Cardiac septum (tissue), 1 donor: ENCODE results near the gene MEGF8. TPM values are rescaled to one million over a fixed set of nuclear protein-coding genes. Genes with fewer than 3 reads are reported as not detected.
A peak's percentile ranks its signal among the peaks of the same experiment; 100 is the strongest.

Experiments
- DNase-seq: peaks from one replicate; pipeline ENCODE4 v3.0.0-alpha.2; 2020; ENCODE audit warnings: low spot score
- intact Hi-C: fragments of 100-400 bp; cut with DNase I; formaldehyde crosslinking; loops from one replicate; pipeline ENCODE4 v1.14.0; 2022
- total RNA-seq: library from RNA; stranded (reverse); fragmentation: NEBNext Ultra II Directional; extraction: Animal tissue kit (Norgen Biotek cat#: 25700); gene quantifications from one replicate; pipeline ENCODE4 v1.2.1, GENCODE V29; 2021
- donor health status: DM: no; HTN: no; CAD: no.

MEGF8 gene
- total RNA-seq, 1 donor from 2014 or later = 45.8 TPM

DNA sequence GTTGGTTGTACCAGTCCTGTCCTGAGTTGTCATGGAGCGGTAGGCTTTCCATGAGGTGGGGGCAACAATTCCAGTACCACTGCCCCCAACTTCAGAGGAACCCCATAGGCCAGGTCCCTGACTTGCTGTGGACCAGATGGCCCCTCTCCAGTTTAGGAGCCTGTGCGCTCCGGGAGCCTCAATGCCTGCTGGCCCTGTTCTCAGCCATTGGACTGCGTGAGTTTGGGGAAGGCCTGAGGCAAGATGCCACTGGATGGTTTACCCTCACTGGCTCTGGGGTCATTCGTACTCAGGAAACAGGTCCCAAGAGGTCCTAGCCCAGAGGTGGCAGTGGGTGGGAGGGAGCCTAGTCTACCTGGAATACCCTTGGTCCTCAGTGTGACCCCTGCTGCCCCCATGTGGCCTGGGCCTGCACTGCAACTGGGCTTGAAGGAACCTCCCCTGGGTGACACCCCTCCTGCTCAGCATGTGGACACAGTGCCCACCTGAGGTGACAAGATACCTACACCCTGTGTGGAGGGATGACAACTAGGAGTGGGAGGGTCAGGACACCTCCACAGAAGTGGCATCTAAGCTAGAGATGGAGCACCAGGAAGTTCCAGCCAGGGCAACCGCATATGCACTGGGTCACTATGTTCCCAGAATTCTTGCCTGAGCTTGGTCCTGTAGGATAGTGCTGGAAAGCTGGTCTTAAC is 29.5 kb upstream of the MEGF8 start:
- peak; percentile 92 for DNase-seq
- intact Hi-C loops = no loop called here

DNA sequence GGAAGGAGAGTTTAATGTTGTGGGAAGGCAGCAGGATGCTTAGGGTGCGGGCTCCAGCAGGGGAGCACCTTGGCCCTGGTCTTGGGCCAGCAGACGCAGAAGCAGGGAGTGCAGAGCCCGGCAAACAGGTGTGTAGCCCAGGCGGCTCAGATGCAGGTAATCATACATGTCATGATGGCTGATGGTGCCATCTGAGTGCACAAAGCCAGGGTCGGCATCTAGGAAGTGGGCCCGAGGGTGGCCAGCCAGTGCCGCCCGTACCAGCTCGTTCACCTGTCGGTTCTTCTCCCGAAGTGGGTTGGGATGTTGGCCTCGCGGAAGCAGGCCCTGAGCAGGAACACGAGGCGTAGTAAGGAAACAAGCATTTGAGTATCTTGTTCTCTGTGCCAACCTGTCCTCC is 28.4 kb upstream of the MEGF8 start:
- no peak for DNase-seq
- intact Hi-C loops = no loop called here

DNA sequence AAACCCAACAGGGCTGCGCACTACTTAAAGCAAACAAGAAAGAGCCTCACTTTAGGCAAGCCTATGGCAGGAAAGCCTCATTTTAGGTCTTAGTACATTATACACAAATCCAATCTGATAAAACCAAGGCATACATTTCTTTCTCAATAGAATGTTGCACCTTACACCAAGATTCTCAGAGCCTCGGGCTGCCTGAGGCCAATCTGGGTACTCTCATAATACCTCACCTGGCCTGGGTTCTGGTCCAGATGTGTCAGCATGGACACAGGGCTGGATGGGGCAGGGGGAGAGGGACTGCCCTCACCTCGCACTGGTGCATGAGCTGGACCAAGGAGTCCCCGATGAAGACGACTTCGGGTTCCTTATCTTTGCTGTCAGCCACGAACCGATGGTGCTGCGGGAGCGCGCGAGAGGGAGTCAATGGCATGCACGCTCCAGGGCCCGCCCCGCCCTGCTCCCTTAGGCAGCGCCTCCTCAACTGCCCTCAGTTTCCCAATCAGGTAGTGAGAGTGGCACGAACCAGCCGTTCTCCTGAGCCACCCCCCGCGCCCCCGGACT is 23.7 kb upstream of the MEGF8 start, which contains the start of gene PRR19:
Gene PRR19 (plus strand): TSS at position 487 of the 558 bp plus-strand sequence. CDS start 7,453 bp downstream, outside the sequence.
- DNase-seq = no peak
- intact Hi-C loops = no loop called here

DNA sequence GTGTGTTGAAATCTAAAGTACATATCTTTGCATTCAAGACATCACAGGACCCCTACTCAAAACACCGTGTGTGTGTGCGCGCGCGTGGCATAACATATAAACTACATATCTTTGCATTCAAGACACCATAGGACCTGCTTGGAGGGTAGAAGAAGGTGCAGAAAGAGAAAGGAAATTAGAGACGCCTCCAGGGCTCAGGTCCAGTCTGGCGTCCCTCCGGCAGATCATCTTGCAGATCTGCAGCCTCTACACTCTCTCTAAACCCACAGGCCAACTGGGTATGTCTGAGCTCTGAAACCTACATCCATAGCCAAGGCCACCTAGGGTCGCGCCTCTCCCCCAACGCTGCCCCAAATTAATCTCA is 22.4 kb upstream of the MEGF8 start:
- intact Hi-C loops = no loop called here

DNA sequence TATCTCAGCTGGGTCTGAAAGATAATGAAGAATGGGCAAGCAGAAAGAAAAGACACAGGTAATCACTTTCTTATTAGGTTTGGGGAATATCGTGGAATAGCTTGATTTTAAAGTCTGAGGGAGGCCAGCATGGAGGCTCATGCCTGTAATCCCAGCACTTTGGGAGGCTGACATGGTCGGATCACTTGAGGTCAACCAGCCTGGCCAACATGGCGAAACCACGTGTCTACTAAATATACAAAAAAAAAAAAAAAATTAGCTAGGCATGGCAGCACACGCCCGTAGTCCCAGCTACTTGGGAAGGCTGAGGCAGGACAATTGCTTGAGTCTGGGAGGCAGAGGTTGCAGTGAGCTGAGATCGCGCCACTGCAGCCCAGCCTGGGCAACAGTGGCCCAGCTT is 21.6 kb upstream of the MEGF8 start:
- DNase-seq = no peak
- intact Hi-C loops = no loop called here

More for the DNA sequence above, 22.4 kb upstream of the MEGF8 start:
- no peak for DNase-seq

DNA sequence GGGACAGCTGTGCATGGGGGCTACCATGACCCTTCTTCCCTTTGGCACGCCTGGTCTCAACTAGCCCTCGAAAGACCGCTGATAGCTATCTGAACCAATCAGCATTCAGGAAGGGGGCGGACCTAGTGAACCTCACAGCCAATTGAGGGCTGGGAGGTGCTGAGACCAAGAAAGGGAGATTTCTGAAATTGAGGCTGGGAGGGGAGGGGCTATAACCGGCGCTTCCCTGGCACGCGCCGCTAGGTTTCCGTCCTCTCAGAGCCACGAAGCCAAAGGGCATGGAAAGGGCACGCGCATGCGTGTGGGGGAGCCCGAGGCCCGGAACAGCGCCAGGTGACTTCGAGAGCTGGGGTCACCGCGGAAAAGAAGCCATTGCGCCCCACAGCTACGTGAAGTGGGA is 18.8 kb upstream of the MEGF8 start:
- no peak for DNase-seq
- intact Hi-C loops = no loop called here

DNA sequence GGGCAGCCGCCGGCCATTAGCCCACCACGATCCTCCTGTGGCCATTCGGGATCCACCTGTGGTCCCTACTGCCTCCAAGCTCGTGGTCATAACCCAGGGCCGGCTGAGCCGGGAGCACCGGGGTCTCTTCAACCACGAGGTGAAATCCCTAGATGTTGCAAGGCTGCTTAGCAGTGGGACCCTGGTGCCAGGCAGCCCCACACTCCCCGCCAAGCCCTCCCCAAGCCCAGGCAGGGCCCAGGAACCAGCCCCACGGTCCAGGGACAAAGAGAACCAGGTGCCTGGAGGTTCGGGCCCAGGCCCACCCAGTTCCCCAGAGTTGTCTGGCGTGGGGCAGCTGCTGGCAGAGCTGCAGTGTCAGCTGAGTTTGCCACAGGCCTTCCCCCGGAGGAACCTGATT is 15.7 kb upstream of the MEGF8 start:
- intact Hi-C loops = no loop called here
- DNase-seq = no peak

DNA sequence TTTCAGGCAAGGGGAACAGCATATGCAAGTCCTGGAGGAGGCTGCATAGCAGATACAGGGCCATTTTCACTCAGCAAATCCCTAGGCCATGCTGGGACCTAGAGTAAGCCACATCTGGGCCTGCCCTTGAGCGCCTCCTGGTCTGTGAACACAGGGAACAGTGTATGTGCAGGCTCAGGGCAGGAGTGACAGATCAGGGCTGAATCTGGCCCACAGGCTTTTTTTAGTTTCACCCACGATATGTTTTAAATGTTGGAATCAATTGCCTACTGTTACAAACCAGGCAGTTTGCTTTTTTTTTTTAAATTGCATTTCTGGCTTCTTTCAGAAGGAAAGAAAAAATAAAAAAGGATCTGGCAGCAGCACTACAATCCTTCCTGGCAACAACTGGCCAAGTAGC is 13.8 kb upstream of the MEGF8 start:
- DNase-seq = no peak
- intact Hi-C loops = no loop called here

DNA sequence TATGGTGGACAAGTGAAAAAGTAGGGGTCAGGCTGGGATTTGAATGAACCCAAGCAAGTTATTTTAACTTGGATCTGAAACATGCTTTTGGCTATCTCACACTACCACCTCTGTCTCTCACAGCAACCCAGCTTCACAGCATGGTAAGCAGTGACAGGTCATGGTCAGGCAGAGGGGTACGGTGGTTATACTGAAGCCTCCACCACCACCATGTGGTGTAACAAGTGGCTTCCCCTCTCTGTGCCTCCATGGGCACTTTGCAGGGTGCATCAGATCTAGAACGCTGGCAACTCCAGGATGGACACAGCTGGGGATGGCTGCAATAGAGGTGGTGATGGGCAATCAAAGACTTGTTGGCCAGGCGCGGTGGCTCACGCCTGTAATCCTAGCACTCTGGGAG is 13.1 kb upstream of the MEGF8 start:
- intact Hi-C loops = no loop called here
- DNase-seq = no peak

DNA sequence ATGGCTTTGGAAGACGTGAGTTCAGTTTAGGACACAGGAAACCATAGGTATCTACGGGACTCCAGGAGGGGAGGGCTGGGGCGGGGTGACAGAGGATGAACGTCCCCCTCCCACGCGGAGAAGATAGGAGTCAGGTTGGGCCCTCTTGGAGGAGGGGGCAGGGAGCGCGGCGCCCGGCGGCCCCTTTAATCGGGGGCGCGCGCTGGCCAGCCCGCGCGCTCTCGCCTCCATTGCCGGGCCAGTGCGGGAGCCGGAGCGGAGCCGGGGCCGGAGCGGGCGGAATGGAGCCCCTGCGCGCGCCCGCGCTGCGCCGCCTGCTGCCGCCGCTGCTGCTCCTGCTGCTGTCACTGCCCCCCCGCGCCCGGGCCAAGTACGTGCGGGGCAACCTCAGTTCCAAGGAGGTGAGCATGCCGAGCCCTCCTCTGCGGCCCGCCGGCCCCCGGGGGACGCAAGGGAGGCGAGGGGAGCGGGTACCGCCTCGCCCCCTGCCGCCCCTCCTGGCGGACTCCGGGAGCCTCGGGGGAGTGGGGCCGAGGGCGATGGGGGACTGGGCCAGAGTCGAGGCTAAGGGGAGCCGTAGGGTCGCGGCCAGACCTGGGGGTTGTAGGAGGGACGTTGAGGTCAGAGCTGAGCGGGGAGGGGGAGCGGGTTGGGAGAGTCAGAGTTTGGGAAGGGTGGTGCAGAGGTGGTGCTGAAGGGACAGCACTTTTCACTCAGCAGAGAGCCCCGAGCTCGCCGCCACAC is 12.2 kb upstream of the MEGF8 start, which contains the start of gene TMEM145:
Gene TMEM145 (plus strand): TSS at position 214 of the 744 bp plus-strand sequence. CDS start 68 bp downstream, at position 282.
- no peak for DNase-seq
- intact Hi-C loops = no loop called here

DNA sequence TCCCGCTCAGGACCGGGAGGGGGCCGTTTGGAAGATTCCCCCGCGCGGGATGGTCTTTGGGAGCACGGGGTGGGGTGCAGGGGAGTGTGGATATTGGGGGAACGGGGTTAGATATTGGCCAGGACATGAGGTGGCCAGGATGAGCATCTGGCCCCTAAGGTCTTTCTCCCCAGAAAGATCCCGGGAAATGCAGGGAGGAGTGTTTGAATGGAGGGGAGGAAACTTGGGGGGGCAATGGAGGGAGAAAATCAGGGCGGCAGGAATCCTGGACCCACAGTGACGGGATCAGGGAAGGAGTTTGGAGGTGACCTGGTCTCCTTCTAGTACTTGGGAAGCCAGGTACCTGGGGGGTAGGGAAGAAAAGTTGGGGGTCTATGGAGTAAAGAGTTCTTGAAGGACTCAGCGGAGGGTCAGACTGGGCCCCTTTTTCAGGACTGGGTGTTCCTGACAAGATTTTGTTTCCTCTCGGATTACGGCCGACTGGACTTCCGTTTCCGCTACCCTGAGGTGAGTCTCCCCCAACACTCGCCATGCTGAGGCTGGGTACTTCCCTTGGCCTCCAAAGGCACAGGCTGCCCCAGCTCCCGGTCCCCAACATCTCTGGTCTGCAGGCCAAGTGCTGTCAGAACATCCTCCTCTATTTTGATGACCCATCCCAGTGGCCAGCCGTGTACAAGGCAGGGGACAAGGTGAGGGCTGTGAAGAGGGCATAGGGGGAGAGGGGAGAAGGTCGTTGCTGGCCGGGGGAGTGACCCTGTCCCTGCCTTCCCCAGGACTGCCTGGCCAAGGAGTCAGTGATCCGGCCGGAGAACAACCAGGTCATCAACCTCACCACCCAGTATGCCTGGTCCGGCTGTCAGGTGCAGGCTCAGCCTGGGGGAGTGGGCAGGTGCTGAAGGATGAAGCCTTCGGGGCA is 11.3 kb upstream of the MEGF8 start:
- no peak for DNase-seq
- intact Hi-C loops = no loop called here

DNA sequence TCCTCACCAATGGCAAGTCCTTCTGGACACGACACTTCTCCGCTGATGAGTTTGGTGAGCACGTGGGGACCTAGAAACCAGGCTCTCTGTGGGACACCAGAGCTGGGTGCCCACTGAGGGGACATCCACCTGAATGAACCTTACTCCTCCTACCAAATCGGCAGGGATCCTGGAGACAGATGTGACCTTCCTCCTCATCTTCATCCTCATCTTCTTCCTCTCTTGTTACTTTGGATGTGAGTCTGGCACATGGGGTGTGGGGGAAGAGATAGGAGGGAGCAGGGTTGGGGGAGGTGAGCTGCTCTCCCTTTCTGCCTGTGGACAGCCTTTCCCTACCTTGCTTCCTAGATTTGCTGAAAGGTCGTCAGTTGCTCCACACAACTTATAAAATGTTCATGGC is 10.4 kb upstream of the MEGF8 start:
- intact Hi-C loops = no loop called here
- no peak for DNase-seq

DNA sequence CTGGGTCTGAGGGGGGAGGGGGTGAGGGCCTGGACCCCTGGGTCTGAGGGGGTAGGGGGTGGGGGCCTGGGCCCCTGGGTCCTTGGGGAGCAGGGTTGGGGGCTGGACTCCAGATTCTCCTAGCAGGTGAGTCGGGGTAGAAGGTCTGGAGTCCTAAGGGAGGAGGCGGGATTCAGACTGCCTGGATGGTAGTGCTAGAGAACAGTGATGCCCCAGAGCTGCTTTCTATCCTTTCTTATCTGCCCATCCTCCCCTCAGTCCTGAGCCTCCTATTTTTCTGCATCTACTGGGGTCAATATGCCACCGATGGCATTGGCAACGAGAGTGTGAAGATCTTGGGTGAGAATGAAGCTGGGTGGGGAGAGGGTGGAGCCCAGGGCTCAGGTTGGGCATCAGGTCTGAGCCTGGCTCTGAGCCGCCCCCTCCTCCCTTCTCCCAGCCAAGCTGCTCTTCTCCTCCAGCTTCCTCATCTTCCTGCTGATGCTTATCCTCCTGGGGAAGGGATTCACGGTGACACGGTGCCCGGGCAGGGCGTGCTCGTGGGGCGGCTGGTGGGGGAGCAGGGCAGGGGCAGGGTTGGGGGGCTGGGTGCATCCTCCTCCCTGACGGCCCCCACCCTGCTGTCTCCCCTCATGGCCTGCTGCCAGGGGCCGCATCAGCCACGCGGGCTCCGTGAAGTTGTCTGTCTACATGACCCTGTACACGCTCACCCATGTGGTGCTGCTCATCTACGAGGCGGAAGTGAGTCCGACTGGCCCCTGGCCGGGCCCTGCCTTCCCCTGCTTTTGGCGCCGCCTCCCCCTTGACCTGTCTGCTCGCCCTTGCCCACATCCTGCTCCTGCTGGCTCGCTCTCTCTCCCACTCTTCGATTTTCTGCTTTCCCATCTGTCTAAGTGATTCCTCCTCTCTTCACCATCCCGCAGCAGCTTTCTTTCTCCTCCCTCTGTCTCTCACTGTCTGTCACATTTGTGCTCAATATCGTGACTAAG is 8.9 kb upstream of the MEGF8 start:
- no peak for DNase-seq
- intact Hi-C loops = no loop called here

DNA sequence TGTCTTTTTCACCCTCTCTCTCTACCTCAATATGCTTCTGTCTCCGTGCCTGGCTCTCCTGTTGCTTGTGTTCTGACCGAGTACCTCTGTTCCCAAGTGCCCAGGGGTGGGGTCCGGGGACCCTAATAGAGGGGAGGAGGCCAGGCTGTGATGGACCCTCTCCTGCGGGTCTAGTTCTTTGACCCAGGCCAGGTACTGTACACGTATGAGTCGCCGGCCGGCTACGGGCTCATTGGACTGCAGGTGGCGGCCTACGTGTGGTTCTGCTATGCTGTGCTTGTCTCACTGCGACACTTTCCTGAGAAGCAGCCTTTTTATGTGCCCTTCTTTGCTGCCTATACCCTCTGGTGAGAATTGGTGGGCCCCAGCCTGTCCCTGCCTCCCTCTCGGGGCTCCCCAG is 7.9 kb upstream of the MEGF8 start:
- DNase-seq = no peak
- intact Hi-C loops = no loop called here

DNA sequence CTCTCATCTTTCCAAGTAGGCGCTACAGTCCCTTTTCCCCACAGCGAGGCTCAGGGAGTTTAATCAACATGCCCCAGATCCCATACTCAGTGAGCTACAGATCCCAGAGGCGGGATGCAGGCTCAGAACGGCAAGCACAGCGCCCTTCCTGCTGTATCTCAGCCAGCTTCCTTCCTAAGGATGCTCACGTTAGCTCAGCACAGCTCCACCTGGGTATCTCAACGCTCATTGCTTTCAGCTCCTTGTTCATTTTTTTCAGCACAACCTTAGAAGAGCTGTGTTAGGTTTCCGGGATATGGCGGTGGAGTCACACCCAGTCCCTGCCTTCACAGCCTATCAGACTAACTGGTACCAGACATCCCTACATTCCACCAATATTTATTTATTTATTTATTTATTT is 3.1 kb upstream of the MEGF8 start:
- intact Hi-C loops = no loop called here
- DNase-seq = no peak

DNA sequence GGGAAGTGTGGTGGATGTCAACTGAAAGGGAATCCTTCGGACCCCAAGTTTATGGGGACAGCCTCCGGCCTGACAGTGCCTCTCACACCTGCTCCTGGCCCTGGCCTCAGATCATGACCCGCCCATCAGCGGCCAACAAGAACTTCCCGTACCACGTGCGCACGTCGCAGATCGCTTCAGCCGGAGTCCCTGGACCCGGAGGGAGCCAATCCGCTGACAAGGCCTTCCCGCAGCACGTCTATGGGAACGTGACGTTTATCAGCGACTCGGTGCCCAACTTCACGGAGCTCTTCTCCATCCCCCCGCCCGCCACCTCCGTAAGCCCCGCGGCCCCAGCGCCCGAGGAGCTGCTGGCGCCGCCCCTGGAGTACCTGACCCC is 2.0 kb upstream of the MEGF8 start:
- intact Hi-C loops = no loop called here
- no peak for DNase-seq

DNA sequence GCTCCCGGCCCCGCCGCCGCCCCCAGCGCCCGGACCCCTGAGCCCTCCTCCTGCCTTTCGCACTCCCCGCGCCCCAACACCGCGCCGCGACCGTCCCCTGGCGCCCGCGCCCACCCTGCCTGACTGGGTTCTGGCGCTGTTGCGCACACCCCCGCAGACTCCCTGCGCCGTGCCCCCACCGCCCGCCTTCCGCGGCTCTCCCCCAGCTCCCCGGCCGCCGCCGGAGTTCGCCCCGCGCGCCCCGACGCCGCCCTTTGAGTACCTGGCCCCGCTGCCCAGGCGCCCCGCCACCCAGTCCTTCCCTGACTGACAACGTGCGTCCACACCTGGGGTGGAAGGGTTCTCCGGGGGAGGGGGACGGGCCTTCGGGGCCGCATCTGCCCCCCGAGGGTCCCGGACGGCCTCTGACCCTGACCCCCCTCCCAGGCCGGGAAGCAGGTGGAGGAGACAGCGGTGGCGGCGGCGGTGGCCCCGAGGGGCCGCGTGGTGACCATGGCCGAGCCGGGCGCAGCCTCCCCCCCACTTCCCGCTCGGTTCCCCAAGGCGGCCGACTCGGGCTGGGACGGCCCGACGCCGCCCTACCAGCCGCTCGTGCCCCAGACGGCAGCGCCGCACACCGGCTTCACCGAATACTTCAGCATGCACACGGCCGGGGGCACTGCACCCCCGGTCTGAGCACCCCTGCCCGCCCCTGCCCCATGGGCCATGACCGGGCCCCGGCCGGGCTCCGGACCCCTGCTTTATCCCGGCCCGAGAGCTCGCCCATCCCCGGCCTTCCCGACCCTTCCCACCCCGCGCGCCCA is 1.4 kb upstream of the MEGF8 start:
- no peak for DNase-seq
- intact Hi-C loops = loop anchor here (2.0 kb wide), 1 partner anchor 77 kb away; no protein-coding TSS in a partner anchor
